GM12878 (cell line): Measurements from ENCODE around the gene GIMAP4. TPM values are rescaled to one million over a fixed set of nuclear protein-coding genes. Genes with fewer than 3 reads are reported as not detected.

ENCODE experiments used
- ATAC-seq: fragments of 200-7000 bp; cut with Tn5 transposase; 3 replicates; pipeline ENCODE4 v1.9.1; 2020; ENCODE audit warnings: mild to moderate bottlenecking, moderate library complexity
- BruUV-seq: library from RNA; stranded (reverse); fragments of 400-500 nt; replicated peaks from 2 replicates; lab custom pipeline; 2021; lab: Mats Ljungman, UMichigan
- CTCF ChIA-PET: fragments of 300-600 bp; sonication (Branson Sonifier 250); formaldehyde crosslinking; extraction: SDS; loops from one replicate; lab custom pipeline; 2021; ENCODE audit warnings: inconsistent platforms; lab: Yijun Ruan, JAX
- POLR2A ChIA-PET: fragments of 350-600 bp; formaldehyde crosslinking; extraction: SDS; loops from one replicate; lab custom pipeline; 2021; ENCODE audit warnings: inconsistent platforms; lab: Charles Lee
- RAD21 ChIA-PET: fragments of 300-600 bp; sonication (Branson Sonifier 250); formaldehyde crosslinking; loops from one replicate; lab custom pipeline; 2023; ENCODE audit warnings: antibody characterized with exemption; ENCODE audit not compliant: unreplicated experiment; lab: Charles Lee
- SMC1A ChIA-PET: fragments of 300-600 bp; sonication (Branson Sonifier 250); formaldehyde crosslinking; loops from one replicate; lab custom pipeline; 2023; ENCODE audit not compliant: unreplicated experiment, uncharacterized antibody; lab: Charles Lee
- DNase-seq: peaks from one replicate; pipeline ENCODE4 v3.0.0-alpha.2; 2011; ENCODE audit warnings: low read depth, low spot score
- FAIRE-seq: peaks from 3 replicates; lab custom pipeline; 2011; peaks lifted over from hg19 to GRCh38; lab: Jason Lieb, UNC
- H2AFZ ChIP-seq: 2 replicates; pipeline ENCODE4 v1.6.0; 2011; ENCODE audit warnings: low read depth, low read length, control low read depth; ENCODE audit not compliant: control insufficient read depth
- H3K27ac ChIP-seq: 2 replicates; pipeline ENCODE4 v1.5.1; 2011; ENCODE audit warnings: control low read depth; ENCODE audit not compliant: control insufficient read depth, insufficient read depth
- H3K27me3 ChIP-seq, 2 experiments: replicated peaks in 1 of 2; 2 replicates each; pipeline versions ENCODE4 v1.6.0 to v1.6.1; 2011; ENCODE audit warnings: low read length in 1 of 2; ENCODE audit not compliant: control insufficient read depth in 2 of 2, insufficient read depth in 2 of 2
- H3K36me3 ChIP-seq, 2 experiments: 2 replicates each; pipeline ENCODE4 v1.5.1; 2011; ENCODE audit warnings: low read length in 1 of 2; ENCODE audit not compliant: control insufficient read depth in 2 of 2, insufficient read depth in 2 of 2
- H3K4me1 ChIP-seq: 2 replicates; pipeline ENCODE4 v1.6.1; 2011; ENCODE audit warnings: mild to moderate bottlenecking, low read length, moderate library complexity, mixed read lengths; ENCODE audit not compliant: control insufficient read depth, insufficient read depth
- H3K4me2 ChIP-seq: 2 replicates; pipeline ENCODE4 v1.6.0; 2011; ENCODE audit warnings: control low read depth; ENCODE audit not compliant: control insufficient read depth, insufficient read depth
- H3K4me3 ChIP-seq: fragments of 200-600 bp; sonication (generic); 2 replicates; pipeline ENCODE4 v1.5.1; 2016
- H3K79me2 ChIP-seq: 2 replicates; pipeline ENCODE4 v1.6.0; 2011; ENCODE audit warnings: low read length; ENCODE audit not compliant: control insufficient read depth, insufficient read depth
- H3K9ac ChIP-seq: 2 replicates; pipeline ENCODE4 v1.8.0; 2011; ENCODE audit warnings: low read length, control low read depth, mixed read lengths; ENCODE audit not compliant: control insufficient read depth, insufficient read depth
- H3K9me3 ChIP-seq: replicated peaks from 3 replicates; pipeline ENCODE4 v1.5.1; 2011; ENCODE audit warnings: mild to moderate bottlenecking, low read length; ENCODE audit not compliant: control insufficient read depth, insufficient read depth
- H4K20me1 ChIP-seq: 2 replicates; pipeline ENCODE4 v1.6.0; 2011; ENCODE audit not compliant: control insufficient read depth, insufficient read depth
- ASH2L ChIP-seq: fragments of 300-600, 200-600 bp; sonication (generic); IDR thresholded peaks from 2 replicates; pipeline ENCODE4 v1.6.1; 2017; ENCODE audit warnings: low read depth, mild to moderate bottlenecking, borderline replicate concordance
- BACH1 ChIP-seq: fragments of 450-650 bp; IDR thresholded peaks from 2 replicates; pipeline ENCODE4 v1.6.1; 2017; ENCODE audit warnings: mild to moderate bottlenecking, borderline replicate concordance
- BMI1 ChIP-seq: fragments of 450-650 bp; IDR thresholded peaks from 2 replicates; pipeline ENCODE4 v1.6.1; 2016; ENCODE audit warnings: mild to moderate bottlenecking, moderate library complexity, borderline replicate concordance
- CEBPB ChIP-seq, 2 experiments: fragments of 150-350 bp in 1 of 2; IDR thresholded peaks; 2 replicates each; pipeline ENCODE4 v1.6.1; 2012 to 2014; ENCODE audit warnings: low read depth in 2 of 2, low read length in 2 of 2, borderline replicate concordance in 1 of 2, inconsistent platforms in 1 of 2
- KAT2A ChIP-seq: conservative IDR thresholded peaks from 2 replicates; pipeline ENCODE4 v1.6.1; 2011; ENCODE audit warnings: low read depth, low read length; ENCODE audit not compliant: control insufficient read depth
- KDM1A ChIP-seq: fragments of 200-600 bp; sonication (generic); IDR thresholded peaks from 2 replicates; pipeline ENCODE4 v1.6.1; 2016; ENCODE audit warnings: borderline replicate concordance
- MYB ChIP-seq: fragments of 150-350 bp; IDR thresholded peaks from 2 replicates; pipeline ENCODE4 v1.6.1; 2014; ENCODE audit warnings: mild to moderate bottlenecking, low read depth, low read length, borderline replicate concordance
- NFYA ChIP-seq: IDR thresholded peaks from 2 replicates; pipeline ENCODE4 v1.6.1; 2011; ENCODE audit warnings: low read depth, mild to moderate bottlenecking, low read length, improper control_type of control experiment, borderline replicate concordance
- NFYB ChIP-seq: IDR thresholded peaks from 2 replicates; pipeline ENCODE4 v1.6.1; 2011; ENCODE audit warnings: low read depth, mild to moderate bottlenecking, low read length, improper control_type of control experiment, moderate library complexity; ENCODE audit not compliant: insufficient read depth
- NR2C2 ChIP-seq: IDR thresholded peaks from 2 replicates; pipeline ENCODE4 v1.6.1; 2011; ENCODE audit warnings: borderline replicate concordance, low read depth; ENCODE audit not compliant: control insufficient read depth, insufficient read length
- PML ChIP-seq: IDR thresholded peaks from 2 replicates; pipeline ENCODE4 v1.6.1; 2012; ENCODE audit warnings: low read length, inconsistent platforms
- RAD21 ChIP-seq: IDR thresholded peaks from 2 replicates; pipeline ENCODE4 v1.6.1; 2011; ENCODE audit warnings: mild to moderate bottlenecking, low read depth, low read length, moderate library complexity; ENCODE audit not compliant: insufficient read depth
- SPI1 ChIP-seq: IDR thresholded peaks from 2 replicates; pipeline ENCODE4 v1.6.1; 2011; ENCODE audit warnings: low read depth, mild to moderate bottlenecking, low read length, moderate library complexity, borderline replicate concordance; ENCODE audit not compliant: insufficient read depth
- ZBED1 ChIP-seq: IDR thresholded peaks from 2 replicates; pipeline ENCODE4 v1.6.1; 2016; ENCODE audit warnings: borderline replicate concordance
- ZNF622 ChIP-seq: fragments of 450-650 bp; IDR thresholded peaks from 2 replicates; pipeline ENCODE4 v1.6.1; 2017; ENCODE audit warnings: mild to moderate bottlenecking, inconsistent platforms
- WGBS: methylation state at CpG from one replicate; pipeline ENCODE4 v1.1.6; 2016; ENCODE audit warnings: low lambda C conversion rate; ENCODE audit not compliant: insufficient replicate concordance, insufficient coverage; ENCODE audit errors: missing lambda C conversion rate; 5-methylcytosine and 5-hydroxymethylcytosine counted together
- in situ Hi-C: fragments of 300-500 bp; cut with MboI; formaldehyde crosslinking; loops from 9 replicates; pipeline ENCODE4 v1.14.3; 2018; ENCODE audit warnings: mixed read lengths
- intact Hi-C: fragments of 100-400 bp; cut with micrococcal nuclease; formaldehyde crosslinking; loops from one replicate; pipeline ENCODE4 v1.14.2; 2022; ENCODE audit not compliant: unreplicated experiment
- polyA plus RNA-seq, 11 experiments: library from polyadenylated mRNA; depleted of rRNA in 4 of 11; unstranded in 6 of 11; stranded (reverse) in 5 of 11; fragments of >200 nt; fragmentation: Nextera tagmentation in 4 of 11; fragmentation: Illumina TruSeq in 1 of 11; extraction: Ambion mirVana in 4 of 11; extraction: Trizol in 1 of 11; gene quantifications; 1 replicate in 1 of 11; 2 replicates in 10 of 11; pipeline versions ENCODE4 v1.2.1 to v1.2.3, GENCODE V29; 2011 to 2016; ENCODE audit warnings: inconsistent platforms in 2 of 11, missing spikeins in 2 of 11, low read depth in 1 of 11
- total RNA-seq, 4 experiments: library from RNA; depleted of rRNA in 3 of 4; stranded (reverse); fragments of >200 nt in 3 of 4; fragmentation: Illumina TruSeq in 1 of 4; extraction: Trizol in 1 of 4; gene quantifications; 2 replicates each; pipeline versions ENCODE4 v1.2.1 to v1.2.3, GENCODE V29; 2013 to 2021
- TF ChIP-seq, protein P1 (sequence below): IDR thresholded peaks from 2 replicates; pipeline ENCODE4 v1.6.1; 2012; ENCODE audit warnings: mild to moderate bottlenecking, low read depth, low read length
- TF ChIP-seq, protein P2 (sequence below): IDR thresholded peaks from 2 replicates; pipeline ENCODE4 v1.6.1; 2012; ENCODE audit warnings: low read depth, low read length, improper control_type of control experiment
- TF ChIP-seq, protein P3 (sequence below): fragments of 450-650 bp; IDR thresholded peaks from 2 replicates; pipeline ENCODE4 v1.6.1; 2016; ENCODE audit warnings: mild to moderate bottlenecking

GIMAP4 gene
- total and polyA plus RNA-seq, 10 of the 15 experiments (the other 5 are each of a cell fraction or from before 2014, with no cell fraction given), result 0.06 to 1.5 (median 0.32) TPM; not detected in 1

DNA sequence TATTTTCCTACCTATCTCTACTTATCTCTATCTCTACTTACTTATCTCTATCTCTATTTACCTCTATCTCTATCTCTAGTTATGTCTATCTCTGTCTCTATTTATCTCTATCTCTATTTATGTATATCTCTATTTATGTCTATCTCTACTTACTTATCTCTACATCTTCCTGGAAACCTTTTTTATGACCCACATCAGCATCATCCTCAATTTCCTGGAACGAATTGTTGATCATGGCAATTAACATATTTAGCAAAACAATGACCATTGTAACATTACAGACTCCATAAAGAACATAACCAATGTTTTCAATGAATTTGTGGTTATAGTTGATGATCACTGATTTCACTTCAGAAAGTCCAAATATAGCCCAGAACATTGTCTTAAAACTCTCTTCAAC is 46.7 kb downstream of the GIMAP4 start:
- intact Hi-C loops, result no loop called here
- no peak for ATAC-seq
- TF ChIP-seq KDM1A (no peak), NFYA (no peak), KAT2A (no peak), NR2C2 (no peak), PML (no peak), MYB (no peak), RAD21 (no peak), SPI1 (no peak), ASH2L (no peak), CEBPB (IDR thresholded peaks at IDR 0.05; ENCODE audit: borderline replicate concordance in 1 of 2, low read depth in 2 of 2, low read length in 2 of 2) (no peak), BACH1 (no peak), NFYB (no peak), ZNF622 (no peak), BMI1 (no peak), ZBED1 (no peak)
- TF ChIP-seq, protein P1, sequence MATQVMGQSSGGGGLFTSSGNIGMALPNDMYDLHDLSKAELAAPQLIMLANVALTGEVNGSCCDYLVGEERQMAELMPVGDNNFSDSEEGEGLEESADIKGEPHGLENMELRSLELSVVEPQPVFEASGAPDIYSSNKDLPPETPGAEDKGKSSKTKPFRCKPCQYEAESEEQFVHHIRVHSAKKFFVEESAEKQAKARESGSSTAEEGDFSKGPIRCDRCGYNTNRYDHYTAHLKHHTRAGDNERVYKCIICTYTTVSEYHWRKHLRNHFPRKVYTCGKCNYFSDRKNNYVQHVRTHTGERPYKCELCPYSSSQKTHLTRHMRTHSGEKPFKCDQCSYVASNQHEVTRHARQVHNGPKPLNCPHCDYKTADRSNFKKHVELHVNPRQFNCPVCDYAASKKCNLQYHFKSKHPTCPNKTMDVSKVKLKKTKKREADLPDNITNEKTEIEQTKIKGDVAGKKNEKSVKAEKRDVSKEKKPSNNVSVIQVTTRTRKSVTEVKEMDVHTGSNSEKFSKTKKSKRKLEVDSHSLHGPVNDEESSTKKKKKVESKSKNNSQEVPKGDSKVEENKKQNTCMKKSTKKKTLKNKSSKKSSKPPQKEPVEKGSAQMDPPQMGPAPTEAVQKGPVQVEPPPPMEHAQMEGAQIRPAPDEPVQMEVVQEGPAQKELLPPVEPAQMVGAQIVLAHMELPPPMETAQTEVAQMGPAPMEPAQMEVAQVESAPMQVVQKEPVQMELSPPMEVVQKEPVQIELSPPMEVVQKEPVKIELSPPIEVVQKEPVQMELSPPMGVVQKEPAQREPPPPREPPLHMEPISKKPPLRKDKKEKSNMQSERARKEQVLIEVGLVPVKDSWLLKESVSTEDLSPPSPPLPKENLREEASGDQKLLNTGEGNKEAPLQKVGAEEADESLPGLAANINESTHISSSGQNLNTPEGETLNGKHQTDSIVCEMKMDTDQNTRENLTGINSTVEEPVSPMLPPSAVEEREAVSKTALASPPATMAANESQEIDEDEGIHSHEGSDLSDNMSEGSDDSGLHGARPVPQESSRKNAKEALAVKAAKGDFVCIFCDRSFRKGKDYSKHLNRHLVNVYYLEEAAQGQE, result no peak
- TF ChIP-seq, protein P2, sequence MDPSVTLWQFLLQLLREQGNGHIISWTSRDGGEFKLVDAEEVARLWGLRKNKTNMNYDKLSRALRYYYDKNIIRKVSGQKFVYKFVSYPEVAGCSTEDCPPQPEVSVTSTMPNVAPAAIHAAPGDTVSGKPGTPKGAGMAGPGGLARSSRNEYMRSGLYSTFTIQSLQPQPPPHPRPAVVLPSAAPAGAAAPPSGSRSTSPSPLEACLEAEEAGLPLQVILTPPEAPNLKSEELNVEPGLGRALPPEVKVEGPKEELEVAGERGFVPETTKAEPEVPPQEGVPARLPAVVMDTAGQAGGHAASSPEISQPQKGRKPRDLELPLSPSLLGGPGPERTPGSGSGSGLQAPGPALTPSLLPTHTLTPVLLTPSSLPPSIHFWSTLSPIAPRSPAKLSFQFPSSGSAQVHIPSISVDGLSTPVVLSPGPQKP, result no peak
- TF ChIP-seq, protein P3, sequence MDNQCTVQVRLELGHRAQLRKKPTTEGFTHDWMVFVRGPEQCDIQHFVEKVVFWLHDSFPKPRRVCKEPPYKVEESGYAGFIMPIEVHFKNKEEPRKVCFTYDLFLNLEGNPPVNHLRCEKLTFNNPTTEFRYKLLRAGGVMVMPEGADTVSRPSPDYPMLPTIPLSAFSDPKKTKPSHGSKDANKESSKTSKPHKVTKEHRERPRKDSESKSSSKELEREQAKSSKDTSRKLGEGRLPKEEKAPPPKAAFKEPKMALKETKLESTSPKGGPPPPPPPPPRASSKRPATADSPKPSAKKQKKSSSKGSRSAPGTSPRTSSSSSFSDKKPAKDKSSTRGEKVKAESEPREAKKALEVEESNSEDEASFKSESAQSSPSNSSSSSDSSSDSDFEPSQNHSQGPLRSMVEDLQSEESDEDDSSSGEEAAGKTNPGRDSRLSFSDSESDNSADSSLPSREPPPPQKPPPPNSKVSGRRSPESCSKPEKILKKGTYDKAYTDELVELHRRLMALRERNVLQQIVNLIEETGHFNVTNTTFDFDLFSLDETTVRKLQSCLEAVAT, result no peak

More for the DNA sequence above, 46.7 kb downstream of the GIMAP4 start:
- in situ Hi-C loops, result no loop called here
- no peaks in the 10 kb centered on the region; the same call in 1 of the 2 replicates for H3K4me1 ChIP-seq
- no peak overlapping the region for H3K4me3 ChIP-seq
- ChIA-PET CTCF (no interaction called here), POLR2A (no interaction called here), SMC1A (interaction anchor here (1.6 kb wide), 1 partner anchor 109 kb away, joined by 3 read pairs; no protein-coding TSS in a partner anchor), RAD21 (no interaction called here)
- no peaks in the 10 kb centered on the region; the same call in 1 of the 3 replicates for H3K9me3 ChIP-seq
- no peaks in the 10 kb centered on the region for H3K79me2 ChIP-seq
- DNase-seq (no peak), FAIRE-seq (no peak)
- no peaks in the 10 kb centered on the region for H3K27me3 ChIP-seq
- H2AFZ ChIP-seq, result no peak overlapping the region
- H3K9ac ChIP-seq, result no peak overlapping the region
- no peaks in the 10 kb centered on the region for H3K36me3 ChIP-seq
- H3K27ac ChIP-seq, result no peak overlapping the region
- 88% methylated on average over 1 of the region's 1 CpG for whole genome bisulfite sequencing
- no peak overlapping the region for H3K4me2 ChIP-seq
- no TSS peak for BruUV-seq
- no peaks in the 10 kb centered on the region for H4K20me1 ChIP-seq
